ENCODE results near the gene FAM50A.

Gene FAM50A

GRCh38 chrX:154430916-154431315, 13.0 kb upstream of the FAM50A start:
- TF ChIP-seq ZBTB6 (tag by site-specific recombination; IDR thresholded peaks at IDR 0.05) (no peak), ZNF776 (tag by site-specific recombination; IDR thresholded peaks at IDR 0.05; ENCODE audit: borderline replicate concordance) (no peak), ZNF10 (tag by site-specific recombination; IDR thresholded peaks at IDR 0.05) (no peak), ZNF785 (tag by site-specific recombination; IDR thresholded peaks at IDR 0.05) (no peak), ZNF394 (tag by site-specific recombination; IDR thresholded peaks at IDR 0.05; ENCODE audit: borderline replicate concordance) (no peak), ZNF114 (tag by site-specific recombination; IDR thresholded peaks at IDR 0.05) (no peak), ZSCAN4 (tag by site-specific recombination; IDR thresholded peaks at IDR 0.05) (no peak)
- H3K4me1 ChIP-seq (ENCODE audit: control insufficient read depth, insufficient read depth, low read length), result no peaks in the 10 kb centered on the region
- H3K9me3 ChIP-seq (ENCODE audit: control insufficient read depth, insufficient read depth, low read depth, low read length), result no peaks in the 10 kb centered on the region
- ChIA-PET CTCF (no interaction called here), POLR2A (interaction anchor here (0.6 to 1.1 kb wide), 3 partner anchors 10 to 22 kb away, joined by 3 read pairs; partner anchors contain the start of gene DNASE1L1)
- H3K36me3 ChIP-seq (ENCODE audit: control insufficient read depth in 2 of 2, insufficient read depth in 1 of 2, low read length in 2 of 2), result peaks cover 0 to 50% of the 10 kb centered on the region in 2 experiments; a peak in 1 of 3 replicates
- H3K27ac ChIP-seq (ENCODE audit: extremely low read depth, low read depth, low read length), result no peak overlapping the region
- H3K4me3 ChIP-seq (ENCODE audit: low read depth, low read length), result no peak overlapping the region

- ChIA-PET POLR2A (interaction anchor here (0.6 to 1.1 kb wide), 4 partner anchors 10 to 22 kb away, joined by 3 to 4 read pairs (median 3); partner anchors contain the start of gene DNASE1L1), CTCF (interaction anchor here (0.6 kb wide), 1 partner anchor 96 kb away, joined by 3 read pairs; no protein-coding TSS in a partner anchor)
- TF ChIP-seq ZBTB48 (tag by site-specific recombination; IDR thresholded peaks at IDR 0.05) (no peak), ZNF585B (tag by site-specific recombination; IDR thresholded peaks at IDR 0.05) (no peak), EGR2 (tag by site-specific recombination; IDR thresholded peaks at IDR 0.05; ENCODE audit: low read depth) (0 out of 2 replicates have a peak, but pooled peaks have one; percentile 17)
- Histone ChIP-seq H3K4me3 (ENCODE audit: low read depth, low read length) (no peak overlapping the region), H3K9me3 (ENCODE audit: control insufficient read depth, insufficient read depth, low read depth, low read length) (no peaks in the 10 kb centered on the region), H3K36me3 (ENCODE audit: control insufficient read depth in 2 of 2, insufficient read depth in 1 of 2, low read length in 2 of 2) (peaks cover 0 to 54% of the 10 kb centered on the region in 2 experiments; a peak in 1 of 3 replicates), H3K27ac (ENCODE audit: extremely low read depth, low read depth, low read length) (no peak overlapping the region), H3K4me1 (ENCODE audit: control insufficient read depth, insufficient read depth, low read length) (no peaks in the 10 kb centered on the region)
Observed at GRCh38 chrX:154431341-154431740, 12.6 kb upstream of the FAM50A start.

GRCh38 chrX:154432210-154432609, 11.7 kb upstream of the FAM50A start:
- Histone ChIP-seq H3K4me1 (ENCODE audit: control insufficient read depth, insufficient read depth, low read length) (no peaks in the 10 kb centered on the region), H3K4me3 (ENCODE audit: low read depth, low read length) (no peak overlapping the region), H3K27ac (ENCODE audit: extremely low read depth, low read depth, low read length) (no peak overlapping the region), H3K9me3 (ENCODE audit: control insufficient read depth, insufficient read depth, low read depth, low read length) (no peaks in the 10 kb centered on the region), H3K36me3 (ENCODE audit: control insufficient read depth in 2 of 2, insufficient read depth in 1 of 2, low read length in 2 of 2) (peaks cover 0 to 55% of the 10 kb centered on the region in 2 experiments; a peak in 1 of 3 replicates)
- TF ChIP-seq ZNF155 (tag by site-specific recombination; IDR thresholded peaks at IDR 0.05), result no peak
- no peak for TF ChIP-seq AEBP2 (tag by site-specific recombination; IDR thresholded peaks at IDR 0.05; ENCODE audit: borderline replicate concordance)
- no peak for TF ChIP-seq ZNF391 (tag by site-specific recombination; IDR thresholded peaks at IDR 0.05; ENCODE audit: borderline replicate concordance, low read depth)
- TF ChIP-seq ZNF266 (tag by site-specific recombination; IDR thresholded peaks at IDR 0.05; ENCODE audit: low read depth), result no peak
- TF ChIP-seq ZNF416 (tag by site-specific recombination; IDR thresholded peaks at IDR 0.05), result no peak
- no peak for TF ChIP-seq ZNF518A (tag by site-specific recombination; conservative IDR thresholded peaks at IDR 0.05; ENCODE audit: low read depth)
- TF ChIP-seq HOXA7 (CRISPR knock-in tag; IDR thresholded peaks at IDR 0.05; ENCODE audit: borderline replicate concordance), result no peak
- CTCF ChIA-PET, result no interaction called here
- POLR2A ChIA-PET, result interaction anchor here (0.7 to 1.6 kb wide), 5 partner anchors 15 to 59 kb away, joined by 3 to 9 read pairs (median 3); partner anchors contain the start of gene DNASE1L1
